Osteocyte (in vitro differentiated cells): Measurements from ENCODE around the gene TAF10. TPM values are rescaled to one million over a fixed set of nuclear protein-coding genes. Genes with fewer than 3 reads are reported as not detected.

Experiments used
- DNase-seq: peaks from one replicate; pipeline ENCODE4 v3.0.0; 2021; ENCODE audit warnings: mixed read lengths; ENCODE audit not compliant: unreplicated experiment; ENCODE audit errors: extremely low spot score
- H3K27ac Mint-ChIP-seq: one replicate; pipeline ENCODE4 v1.8.0; 2021; ENCODE audit warnings: mild to moderate bottlenecking, mixed read lengths; ENCODE audit not compliant: unreplicated experiment
- H3K27me3 Mint-ChIP-seq: one replicate; pipeline ENCODE4 v1.8.0; 2021; ENCODE audit warnings: mixed read lengths; ENCODE audit not compliant: unreplicated experiment
- H3K36me3 Mint-ChIP-seq: one replicate; pipeline ENCODE4 v1.8.0; 2021; ENCODE audit warnings: mixed read lengths; ENCODE audit not compliant: unreplicated experiment
- H3K4me1 Mint-ChIP-seq: one replicate; pipeline ENCODE4 v1.8.0; 2021; ENCODE audit warnings: mixed read lengths; ENCODE audit not compliant: unreplicated experiment
- H3K4me3 Mint-ChIP-seq: one replicate; pipeline ENCODE4 v1.8.0; 2021; ENCODE audit warnings: mild to moderate bottlenecking, moderate library complexity, mixed read lengths; ENCODE audit not compliant: unreplicated experiment
- H3K9me3 Mint-ChIP-seq: one replicate; pipeline ENCODE4 v1.8.0; 2021; ENCODE audit warnings: mixed read lengths; ENCODE audit not compliant: unreplicated experiment
- total RNA-seq: library from RNA; stranded (reverse); gene quantifications from 2 replicates; pipeline ENCODE4 v1.2.1, GENCODE V29; 2021
- TF ChIP-seq, protein P1 (sequence below): fragments of 200-600 bp; sonication (generic); IDR thresholded peaks from 2 replicates; pipeline ENCODE4 v1.5.0; 2021; ENCODE audit warnings: antibody characterized with exemption, mild to moderate bottlenecking, moderate library complexity

Gene TAF10
- total RNA-seq, 1 donor from 2014 or later = 100 TPM

GRCh38 chr11:6636480-6636879 lies 24.5 kb upstream of the TAF10 start:
- Mint-ChIP-seq H3K27me3 (no peaks in the 10 kb centered on the region), H3K4me1 (no peaks in the 10 kb centered on the region)

DNA sequence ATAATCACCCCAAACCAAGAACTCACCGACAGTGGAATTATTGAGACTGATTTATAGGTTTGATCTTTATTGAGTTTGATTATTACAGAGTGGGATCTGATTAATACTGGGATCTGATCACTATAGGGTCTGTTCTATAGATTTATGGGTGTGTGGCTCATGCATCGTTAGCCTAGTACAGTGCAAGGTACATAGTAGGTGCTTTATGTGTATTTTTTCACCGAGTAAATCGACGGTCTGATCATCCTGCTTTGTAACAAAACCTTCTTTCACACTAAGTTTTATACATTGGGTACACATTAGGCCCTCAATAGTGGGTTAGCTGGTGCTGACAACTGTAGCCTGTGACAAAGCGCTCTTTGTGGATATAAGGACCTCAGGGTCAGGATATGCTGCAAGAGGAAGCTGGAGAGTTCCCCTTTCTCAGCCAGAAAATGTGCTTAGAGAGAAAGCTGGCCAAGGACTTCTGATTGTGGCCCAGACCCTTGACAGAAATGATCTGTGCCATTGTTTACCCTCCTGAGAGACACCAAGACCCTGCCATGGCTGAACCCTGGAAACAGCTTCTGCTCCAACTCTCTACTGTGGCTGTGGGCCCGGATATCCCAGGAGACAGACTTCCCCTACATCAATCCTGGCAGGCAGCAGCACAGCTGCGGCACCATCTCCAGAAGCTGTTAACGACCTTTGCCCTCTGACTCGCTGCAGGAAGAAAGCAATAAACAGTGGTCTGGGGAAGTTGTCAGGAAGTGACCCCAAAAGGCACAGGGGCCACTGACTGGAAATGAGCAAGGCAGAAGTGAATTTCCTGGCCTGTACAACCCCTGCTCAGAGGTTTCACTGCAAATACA lies 23.3 kb upstream of the TAF10 start:
- no peaks in the 10 kb centered on the region for H3K9me3 Mint-ChIP-seq
- H3K27me3 Mint-ChIP-seq = no peaks in the 10 kb centered on the region
- TF ChIP-seq, protein P1, sequence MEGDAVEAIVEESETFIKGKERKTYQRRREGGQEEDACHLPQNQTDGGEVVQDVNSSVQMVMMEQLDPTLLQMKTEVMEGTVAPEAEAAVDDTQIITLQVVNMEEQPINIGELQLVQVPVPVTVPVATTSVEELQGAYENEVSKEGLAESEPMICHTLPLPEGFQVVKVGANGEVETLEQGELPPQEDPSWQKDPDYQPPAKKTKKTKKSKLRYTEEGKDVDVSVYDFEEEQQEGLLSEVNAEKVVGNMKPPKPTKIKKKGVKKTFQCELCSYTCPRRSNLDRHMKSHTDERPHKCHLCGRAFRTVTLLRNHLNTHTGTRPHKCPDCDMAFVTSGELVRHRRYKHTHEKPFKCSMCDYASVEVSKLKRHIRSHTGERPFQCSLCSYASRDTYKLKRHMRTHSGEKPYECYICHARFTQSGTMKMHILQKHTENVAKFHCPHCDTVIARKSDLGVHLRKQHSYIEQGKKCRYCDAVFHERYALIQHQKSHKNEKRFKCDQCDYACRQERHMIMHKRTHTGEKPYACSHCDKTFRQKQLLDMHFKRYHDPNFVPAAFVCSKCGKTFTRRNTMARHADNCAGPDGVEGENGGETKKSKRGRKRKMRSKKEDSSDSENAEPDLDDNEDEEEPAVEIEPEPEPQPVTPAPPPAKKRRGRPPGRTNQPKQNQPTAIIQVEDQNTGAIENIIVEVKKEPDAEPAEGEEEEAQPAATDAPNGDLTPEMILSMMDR = no peak
- no peak for DNase-seq
- H3K4me3 Mint-ChIP-seq = no peak overlapping the region
- H3K27ac Mint-ChIP-seq = no peak overlapping the region
- no peaks in the 10 kb centered on the region for H3K4me1 Mint-ChIP-seq
- H3K36me3 Mint-ChIP-seq = peaks cover 24% of the 10 kb centered on the region

More at GRCh38 chr11:6636480-6636879, 24.5 kb upstream of the TAF10 start:
- Mint-ChIP-seq H3K9me3 (no peaks in the 10 kb centered on the region), H3K4me3 (no peak overlapping the region), H3K36me3 (peaks cover 17% of the 10 kb centered on the region), H3K27ac (no peak overlapping the region)
- no peak for DNase-seq
- TF ChIP-seq, protein P1 = no peak

DNA sequence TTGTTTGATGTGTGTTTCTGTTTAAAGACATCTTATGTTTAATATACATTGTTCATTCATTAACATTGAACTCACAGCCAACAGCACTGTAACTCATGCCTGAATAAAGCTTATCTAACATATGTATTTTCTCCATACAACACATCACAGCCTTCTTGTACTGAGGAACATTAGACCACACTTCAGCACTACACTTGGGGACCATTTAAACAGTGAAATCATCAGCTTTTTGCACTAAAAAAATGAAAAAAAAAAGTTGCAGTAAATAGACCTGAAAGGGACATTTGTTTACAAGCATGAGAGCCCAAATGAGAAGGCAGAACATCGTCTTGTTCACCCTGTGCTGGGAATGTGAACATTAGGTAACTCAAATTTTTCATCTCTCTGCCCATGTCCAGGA lies 22.5 kb upstream of the TAF10 start:
- Mint-ChIP-seq H3K27me3 (no peaks in the 10 kb centered on the region), H3K4me1 (no peaks in the 10 kb centered on the region), H3K27ac (no peak overlapping the region), H3K9me3 (no peaks in the 10 kb centered on the region), H3K4me3 (no peak overlapping the region), H3K36me3 (peaks cover 22% of the 10 kb centered on the region)
- no peak for DNase-seq
- TF ChIP-seq, protein P1 = no peak

DNA sequence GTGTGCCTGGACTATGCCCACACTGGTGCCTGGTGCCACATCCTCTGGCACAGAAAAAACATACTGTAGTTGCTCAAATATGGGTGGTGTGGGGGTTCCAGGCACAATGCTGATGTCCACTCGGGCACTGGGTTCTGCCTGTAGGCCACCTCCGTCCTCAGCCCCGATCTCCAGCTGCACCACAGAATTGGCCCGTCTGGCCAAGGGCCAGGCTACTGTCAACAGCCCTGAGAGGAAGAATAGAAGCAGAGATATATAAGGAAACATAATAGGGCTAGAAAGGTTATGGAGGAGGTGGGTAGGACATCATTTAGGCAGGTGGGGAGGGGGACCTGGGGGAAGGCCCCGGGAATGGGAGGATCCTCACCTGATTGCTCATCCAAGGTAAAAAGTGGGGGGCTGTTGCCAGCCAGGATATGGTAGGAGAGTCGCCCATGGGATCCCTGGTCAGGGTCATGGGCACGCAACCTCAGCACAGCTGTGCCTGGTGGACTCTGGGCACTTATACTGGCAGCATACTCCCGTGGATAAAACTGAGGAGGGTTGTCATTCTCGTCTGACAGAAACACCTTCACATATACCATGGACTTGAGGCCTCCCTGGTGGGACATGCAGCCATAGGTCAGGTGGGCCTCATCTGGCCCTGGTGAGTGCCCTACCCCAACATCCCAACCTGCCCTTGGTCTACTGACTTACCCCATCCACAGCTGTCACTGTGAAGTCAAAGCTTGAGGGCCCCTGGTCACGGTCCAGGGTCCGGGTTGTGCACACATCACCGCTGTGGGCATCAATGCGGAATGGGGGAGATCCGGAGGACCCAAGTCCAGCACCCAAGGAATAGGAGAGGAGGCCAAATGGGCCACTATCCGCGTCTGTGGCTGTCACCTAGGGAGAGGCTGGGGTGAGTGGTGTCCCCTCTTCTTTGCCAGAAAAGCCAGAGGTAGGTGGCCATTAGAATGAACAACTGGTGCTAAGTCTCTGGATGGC lies 21.7 kb upstream of the TAF10 start:
- TF ChIP-seq, protein P1 = no peak
- H3K27ac Mint-ChIP-seq = no peak overlapping the region
- H3K27me3 Mint-ChIP-seq = no peaks in the 10 kb centered on the region
- no peaks in the 10 kb centered on the region for H3K4me1 Mint-ChIP-seq
- H3K4me3 Mint-ChIP-seq = no peak overlapping the region
- H3K36me3 Mint-ChIP-seq = peaks cover 20% of the 10 kb centered on the region
- no peaks in the 10 kb centered on the region for H3K9me3 Mint-ChIP-seq
- no peak for DNase-seq
